Type B pancreatic cell (in vitro differentiated cells): ENCODE measurements around the gene DCAF10. TPM values are rescaled to one million over a fixed set of nuclear protein-coding genes. Genes with fewer than 3 reads are reported as not detected.
A peak's percentile ranks its signal among the peaks of the same experiment; 100 is the strongest.

Source experiments
- DNase-seq: peaks from one replicate; pipeline ENCODE4 v3.0.0; 2021; ENCODE audit warnings: mixed read lengths; ENCODE audit not compliant: unreplicated experiment; ENCODE audit errors: extremely low spot score
- H3K27ac Mint-ChIP-seq: 2 replicates; pipeline ENCODE4 v1.8.0; 2021; ENCODE audit warnings: mild to moderate bottlenecking, mixed read lengths
- H3K27me3 Mint-ChIP-seq: 2 replicates; pipeline ENCODE4 v1.8.0; 2021; ENCODE audit warnings: mixed read lengths
- H3K36me3 Mint-ChIP-seq: 2 replicates; pipeline ENCODE4 v1.8.0; 2021; ENCODE audit warnings: mixed read lengths
- H3K4me1 Mint-ChIP-seq: one replicate; pipeline ENCODE4 v1.8.0; 2021; ENCODE audit warnings: mixed read lengths; ENCODE audit not compliant: unreplicated experiment
- H3K4me3 Mint-ChIP-seq: 2 replicates; pipeline ENCODE4 v1.8.0; 2021; ENCODE audit warnings: mild to moderate bottlenecking, mixed read lengths
- H3K9me3 Mint-ChIP-seq: 2 replicates; pipeline ENCODE4 v1.8.0; 2021; ENCODE audit warnings: mixed read lengths
- CTCF ChIP-seq: fragments of 200-600 bp; sonication (generic); conservative IDR thresholded peaks from 2 replicates; pipeline ENCODE4 v1.5.0; 2021; ENCODE audit warnings: antibody characterized with exemption, mild to moderate bottlenecking
- total RNA-seq: library from RNA; stranded (reverse); gene quantifications from 2 replicates; pipeline ENCODE4 v1.2.1, GENCODE V29; 2021; ENCODE audit warnings: low replicate concordance

The DCAF10 gene
- total RNA-seq, 1 donor from 2014 or later = 30.2 TPM

- no peak overlapping the region for H3K27ac Mint-ChIP-seq
Measured at GRCh38 chr9:37910271-37910670, 109.7 kb downstream of the DCAF10 start.

GRCh38 chr9:37911271-37911681 lies 110.7 kb downstream of the DCAF10 start:
- H3K4me3 Mint-ChIP-seq = no peak overlapping the region
- H3K36me3 Mint-ChIP-seq = no peaks in the 10 kb centered on the region
- no peak for DNase-seq
- TF ChIP-seq CTCF = no peak
- no peaks in the 10 kb centered on the region for H3K9me3 Mint-ChIP-seq
- no peak overlapping the region for H3K27ac Mint-ChIP-seq
- no peaks in the 10 kb centered on the region for H3K27me3 Mint-ChIP-seq
- peaks cover 5% of the 10 kb centered on the region for H3K4me1 Mint-ChIP-seq

More at GRCh38 chr9:37910271-37910670, 109.7 kb downstream of the DCAF10 start:
- H3K9me3 Mint-ChIP-seq = no peaks in the 10 kb centered on the region
- no peaks in the 10 kb centered on the region for H3K36me3 Mint-ChIP-seq
- H3K4me3 Mint-ChIP-seq = no peak overlapping the region
- DNase-seq = no peak
- no peaks in the 10 kb centered on the region for H3K27me3 Mint-ChIP-seq
- no peak for TF ChIP-seq CTCF
- H3K4me1 Mint-ChIP-seq = peaks cover 5% of the 10 kb centered on the region

GRCh38 chr9:37913480-37914153 lies 113.0 kb downstream of the DCAF10 start:
- peak; percentile 85 for DNase-seq

GRCh38 chr9:37914154-37914551 lies 113.6 kb downstream of the DCAF10 start:
- Mint-ChIP-seq H3K27ac (no peak overlapping the region), H3K9me3 (no peaks in the 10 kb centered on the region)
- TF ChIP-seq CTCF = no peak

More at GRCh38 chr9:37913480-37914153, 113.0 kb downstream of the DCAF10 start:
- Mint-ChIP-seq H3K27ac (no peak overlapping the region), H3K4me1 (peaks cover 9% of the 10 kb centered on the region), H3K36me3 (no peaks in the 10 kb centered on the region), H3K27me3 (no peaks in the 10 kb centered on the region), H3K4me3 (no peak overlapping the region), H3K9me3 (no peaks in the 10 kb centered on the region)
- TF ChIP-seq CTCF = peak; percentile 98

GRCh38 chr9:37914701-37915358 lies 114.2 kb downstream of the DCAF10 start:
- Mint-ChIP-seq H3K4me1 (peaks cover 9% of the 10 kb centered on the region), H3K27me3 (no peaks in the 10 kb centered on the region), H3K9me3 (no peaks in the 10 kb centered on the region), H3K36me3 (no peaks in the 10 kb centered on the region), H3K27ac (no peak overlapping the region), H3K4me3 (no peak overlapping the region)
- TF ChIP-seq CTCF = no peak
- no peak for DNase-seq

More at GRCh38 chr9:37914154-37914551, 113.6 kb downstream of the DCAF10 start:
- Mint-ChIP-seq H3K36me3 (no peaks in the 10 kb centered on the region), H3K27me3 (no peaks in the 10 kb centered on the region), H3K4me3 (no peak overlapping the region), H3K4me1 (peaks cover 9% of the 10 kb centered on the region)
- no peak for DNase-seq
